ENCODE measurements around the gene ATP2B2. TPM values are rescaled to one million over a fixed set of nuclear protein-coding genes. Genes with fewer than 3 reads are reported as not detected.

Gene ATP2B2
- polyA plus RNA-seq, 3 donors: not detected

- 80% methylated on average over 7 of the region's 11 CpGs for WGBS (ENCODE audit: insufficient coverage)
- H3K27ac Mint-ChIP-seq: no peak overlapping the region
Measured at GRCh38 chr3:10496121-10496863, 9.1 kb downstream of the ATP2B2 start.

GRCh38 chr3:10495614-10496013, 9.8 kb downstream of the ATP2B2 start:
- Histone ChIP-seq H4K20me1 (ENCODE audit: insufficient read depth, low read length) (no peaks in the 10 kb centered on the region), H3K36me3 (replicated peaks in 1 of 2; ENCODE audit: control insufficient read depth in 1 of 2, insufficient read depth in 2 of 2, low read length in 2 of 2) (no peaks in the 10 kb centered on the region), H3K9me3 (replicated peaks in 1 of 2; ENCODE audit: control insufficient read depth in 1 of 2, insufficient read depth in 1 of 2, low read length in 2 of 2) (no peaks in the 10 kb centered on the region), H3K27me3 (ENCODE audit: control insufficient read depth in 2 of 2, insufficient read depth in 2 of 2, low read length in 2 of 2) (no peaks in the 10 kb centered on the region), H3K9ac (ENCODE audit: insufficient read depth, low read length, poor library complexity, severe bottlenecking) (no peak overlapping the region), H3K4me2 (replicated peaks; ENCODE audit: extremely low read depth, low read length, poor library complexity, severe bottlenecking) (no peak overlapping the region), H3K4me3 (replicated peaks in 1 of 3; ENCODE audit: low read depth in 2 of 3, low read length in 3 of 3) (no peak overlapping the region), H3K79me2 (ENCODE audit: insufficient read depth, low read length) (no peaks in the 10 kb centered on the region), H3K4me1 (ENCODE audit: control insufficient read depth in 1 of 2, insufficient read depth in 2 of 2, low read length in 2 of 2) (no peaks in the 10 kb centered on the region), H2AFZ (ENCODE audit: insufficient read depth, low read depth, low read length, poor library complexity, severe bottlenecking) (no peak overlapping the region), H3K27ac (ENCODE audit: low read depth in 1 of 2, low read length in 2 of 2) (no peak overlapping the region)
- intact Hi-C loops (cut with micrococcal nuclease): no loop called here
- Mint-ChIP-seq H3K27me3 (ENCODE audit: low read depth in 3 of 3) (peaks cover 0 to 10% (median 4%) of the 10 kb centered on the region in 3 donors), H3K27ac (peak overlapping the region in 1 of 7 donors; percentile 16), H3K9me3 (peaks cover 0 to 4% (median 0%) of the 10 kb centered on the region in 7 donors), H3K36me3 (no peaks in the 10 kb centered on the region), H3K4me1 (no peaks in the 10 kb centered on the region), H3K4me3 (no peak overlapping the region)
- WGBS (ENCODE audit: insufficient coverage): 63% methylated on average over 3 of the region's 5 CpGs
- TF ChIP-seq CTCF (IDR thresholded peaks at IDR 0.05): no peak
- no peak for DNase-seq

More at GRCh38 chr3:10496121-10496863, 9.1 kb downstream of the ATP2B2 start:
- Histone ChIP-seq H2AFZ (ENCODE audit: insufficient read depth, low read depth, low read length, poor library complexity, severe bottlenecking) (no peak overlapping the region), H3K36me3 (replicated peaks in 1 of 2; ENCODE audit: control insufficient read depth in 1 of 2, insufficient read depth in 2 of 2, low read length in 2 of 2) (no peaks in the 10 kb centered on the region), H4K20me1 (ENCODE audit: insufficient read depth, low read length) (no peaks in the 10 kb centered on the region), H3K9me3 (replicated peaks in 1 of 2; ENCODE audit: control insufficient read depth in 1 of 2, insufficient read depth in 1 of 2, low read length in 2 of 2) (no peaks in the 10 kb centered on the region), H3K27ac (ENCODE audit: low read depth in 1 of 2, low read length in 2 of 2) (no peak overlapping the region), H3K4me1 (ENCODE audit: control insufficient read depth in 1 of 2, insufficient read depth in 2 of 2, low read length in 2 of 2) (no peaks in the 10 kb centered on the region), H3K27me3 (ENCODE audit: control insufficient read depth in 2 of 2, insufficient read depth in 2 of 2, low read length in 2 of 2) (no peaks in the 10 kb centered on the region), H3K9ac (ENCODE audit: insufficient read depth, low read length, poor library complexity, severe bottlenecking) (no peak overlapping the region), H3K4me2 (replicated peaks; ENCODE audit: extremely low read depth, low read length, poor library complexity, severe bottlenecking) (no peak overlapping the region), H3K79me2 (ENCODE audit: insufficient read depth, low read length) (no peaks in the 10 kb centered on the region), H3K4me3 (replicated peaks in 1 of 3; ENCODE audit: low read depth in 2 of 3, low read length in 3 of 3) (no peak overlapping the region)
- H3K4me1 Mint-ChIP-seq: no peaks in the 10 kb centered on the region
- peaks cover 0 to 4% (median 0%) of the 10 kb centered on the region in 7 donors for H3K9me3 Mint-ChIP-seq
- TF ChIP-seq CTCF (IDR thresholded peaks at IDR 0.05): no peak
- peaks cover 1 to 13% (median 4%) of the 10 kb centered on the region in 3 donors for H3K27me3 Mint-ChIP-seq (ENCODE audit: low read depth in 3 of 3)
- H3K4me3 Mint-ChIP-seq: no peak overlapping the region
- DNase-seq: no peak
- no peaks in the 10 kb centered on the region for H3K36me3 Mint-ChIP-seq
- intact Hi-C loops (cut with micrococcal nuclease): no loop called here
